Vagina (tissue), 2 donors: ENCODE data around the gene WFDC5.
"Not testable (repeated sequence)": the region's sequence is repeated elsewhere in the genome, so short reads cannot be mapped to it uniquely, and the experiment has no call there.

Source experiments
- CTCF ChIP-seq, 3 experiments: fragments of 450-650 bp in 2 of 3; fragments of 200-600 bp in 1 of 3; sonication (generic) in 1 of 3; IDR thresholded peaks; one replicate each; pipeline ENCODE4 v1.5.1; 2017 to 2019; ENCODE audit warnings: antibody characterized with exemption in 3 of 3, mild to moderate bottlenecking in 2 of 3, moderate library complexity in 2 of 3
- POLR2A ChIP-seq, 2 donors: fragments of 450-650 bp; IDR thresholded peaks; one replicate each; pipeline ENCODE4 v1.6.1; 2017; ENCODE audit warnings: antibody characterized with exemption in 2 of 2, mild to moderate bottlenecking in 2 of 2, moderate library complexity in 2 of 2
- POLR2AphosphoS5 ChIP-seq, 2 donors: sonication (generic); formaldehyde crosslinking; IDR thresholded peaks; one replicate each; pipeline ENCODE4 v1.9.0; 2017; ENCODE audit warnings: antibody characterized with exemption in 2 of 2, mild to moderate bottlenecking in 2 of 2, low read depth in 1 of 2; ENCODE audit not compliant: insufficient read depth in 1 of 2

GRCh38 chr20:45063107-45063506, 51.9 kb downstream of the WFDC5 start:
- not testable (repeated sequence) for TF ChIP-seq CTCF (IDR thresholded peaks at IDR 0.05); POLR2A (IDR thresholded peaks at IDR 0.05); POLR2AphosphoS5 (IDR thresholded peaks at IDR 0.05; ENCODE audit: insufficient read depth in 1 of 2, low read depth in 1 of 2)
